IPS-18c (cell line): ENCODE measurements around the gene IRAK1BP1.
"Not testable (repeated sequence)": the region's sequence is repeated elsewhere in the genome, so short reads cannot be mapped to it uniquely, and the experiment has no call there.

ENCODE experiments used
- H3K4me3 ChIP-seq: 2 replicates; pipeline ENCODE4 v1.7.0; 2013; ENCODE audit warnings: low read depth, mild to moderate bottlenecking, low read length, moderate library complexity; ENCODE audit not compliant: insufficient read depth
- H3K9me3 ChIP-seq: one replicate; pipeline ENCODE4 v1.6.1; 2013; ENCODE audit warnings: mild to moderate bottlenecking, low read length, moderate library complexity; ENCODE audit not compliant: control insufficient read depth, insufficient read depth

IRAK1BP1 gene, protein sequence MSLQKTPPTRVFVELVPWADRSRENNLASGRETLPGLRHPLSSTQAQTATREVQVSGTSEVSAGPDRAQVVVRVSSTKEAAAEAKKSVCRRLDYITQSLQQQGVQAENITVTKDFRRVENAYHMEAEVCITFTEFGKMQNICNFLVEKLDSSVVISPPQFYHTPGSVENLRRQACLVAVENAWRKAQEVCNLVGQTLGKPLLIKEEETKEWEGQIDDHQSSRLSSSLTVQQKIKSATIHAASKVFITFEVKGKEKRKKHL

DNA sequence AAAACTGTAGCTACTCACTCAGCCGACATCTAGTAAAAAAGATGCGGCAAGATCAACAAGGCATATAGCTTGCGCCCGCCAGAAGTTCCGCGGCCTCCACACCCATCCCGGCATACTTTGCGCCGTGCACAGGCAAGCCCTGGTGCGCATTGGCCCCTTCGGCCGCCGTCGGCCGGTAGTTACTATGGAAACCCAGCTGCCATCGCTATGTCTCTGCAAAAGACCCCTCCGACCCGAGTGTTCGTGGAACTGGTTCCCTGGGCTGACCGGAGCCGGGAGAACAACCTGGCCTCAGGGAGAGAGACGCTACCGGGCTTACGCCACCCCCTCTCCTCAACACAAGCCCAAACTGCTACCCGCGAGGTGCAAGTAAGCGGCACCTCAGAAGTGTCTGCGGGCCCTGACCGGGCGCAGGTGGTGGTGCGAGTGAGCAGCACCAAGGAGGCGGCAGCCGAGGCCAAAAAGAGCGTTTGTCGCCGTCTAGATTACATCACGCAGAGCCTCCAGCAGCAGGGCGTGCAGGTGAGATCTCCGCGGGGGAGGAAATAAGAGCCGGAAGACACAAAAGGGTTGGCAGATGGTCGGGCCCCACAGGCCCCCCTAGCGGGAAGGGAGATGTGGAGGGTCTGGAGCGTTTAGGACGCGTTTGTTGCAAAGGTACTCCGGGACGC, at the start of gene IRAK1BP1:
Gene IRAK1BP1 (plus strand): TSS at position 182 of the 671 bp plus-strand sequence. CDS start 26 bp downstream, at position 208.
- H3K9me3 ChIP-seq = no peaks in the 10 kb centered on the region
- peak within 1 kb of the TSS; percentile 83 for H3K4me3 ChIP-seq

DNA sequence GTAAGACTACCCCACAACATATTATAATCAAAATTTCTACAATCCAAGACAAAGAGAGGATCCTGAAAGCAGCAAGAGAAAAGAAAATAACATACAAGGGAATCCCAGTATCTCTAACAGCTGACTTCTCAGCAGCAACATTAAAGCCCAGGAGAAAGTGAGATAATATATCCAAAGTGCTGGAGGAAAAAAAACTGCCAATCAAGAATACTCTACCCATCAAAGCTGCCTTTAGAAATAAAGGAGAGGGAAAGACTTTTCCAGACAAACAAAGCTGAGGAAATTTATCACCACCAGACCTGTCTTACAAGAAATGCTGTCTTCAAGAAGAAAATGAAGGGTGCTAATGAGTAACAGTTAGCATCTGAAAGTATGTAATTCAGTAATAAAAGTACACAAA, 43.3 kb upstream of the IRAK1BP1 start:
- H3K4me3 ChIP-seq = no peak overlapping the region

DNA sequence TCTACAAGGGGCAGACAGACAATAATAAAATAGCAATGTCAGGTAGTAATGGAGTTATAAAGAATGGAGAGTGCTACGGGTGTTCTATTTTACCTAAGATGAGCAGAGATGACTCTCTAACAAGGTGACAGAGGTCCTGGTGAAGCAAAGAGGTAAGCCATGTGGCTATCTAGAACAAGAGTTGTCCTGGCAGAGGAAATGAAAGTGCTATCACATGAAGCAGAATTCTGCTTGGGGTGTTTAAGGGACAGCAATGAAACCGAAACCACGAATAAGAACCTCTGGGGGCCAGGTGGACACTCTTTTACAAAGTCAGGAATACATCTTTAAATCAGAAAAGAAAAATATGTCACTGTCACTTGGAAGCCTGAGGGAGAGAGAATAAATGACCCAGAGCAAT, 37.9 kb upstream of the IRAK1BP1 start:
- H3K9me3 ChIP-seq = no peaks in the 10 kb centered on the region

More for the DNA sequence above, 43.3 kb upstream of the IRAK1BP1 start:
- no peaks in the 10 kb centered on the region for H3K9me3 ChIP-seq

DNA sequence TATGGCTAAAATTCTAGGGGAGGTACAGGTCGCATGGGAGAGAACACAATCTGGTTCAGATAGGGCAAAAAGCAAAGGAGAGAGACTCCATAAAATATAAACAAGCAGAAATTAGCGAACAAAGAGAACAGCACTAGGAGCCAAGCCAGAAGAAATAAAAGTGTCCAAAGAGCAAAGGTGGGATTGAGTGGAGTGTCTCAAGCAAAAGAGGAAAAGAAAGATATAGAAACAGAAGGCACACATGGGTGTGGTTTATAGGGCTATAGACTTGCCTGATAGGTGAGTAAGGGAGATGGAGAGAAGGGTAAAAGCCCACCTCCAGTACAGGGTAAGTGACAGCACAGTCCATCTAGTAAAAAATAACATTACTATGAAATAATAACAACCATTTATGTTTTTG, 36.5 kb upstream of the IRAK1BP1 start:
- no peak overlapping the region for H3K4me3 ChIP-seq
- no peaks in the 10 kb centered on the region for H3K9me3 ChIP-seq

More for the DNA sequence above, 37.9 kb upstream of the IRAK1BP1 start:
- no peak overlapping the region for H3K4me3 ChIP-seq

DNA sequence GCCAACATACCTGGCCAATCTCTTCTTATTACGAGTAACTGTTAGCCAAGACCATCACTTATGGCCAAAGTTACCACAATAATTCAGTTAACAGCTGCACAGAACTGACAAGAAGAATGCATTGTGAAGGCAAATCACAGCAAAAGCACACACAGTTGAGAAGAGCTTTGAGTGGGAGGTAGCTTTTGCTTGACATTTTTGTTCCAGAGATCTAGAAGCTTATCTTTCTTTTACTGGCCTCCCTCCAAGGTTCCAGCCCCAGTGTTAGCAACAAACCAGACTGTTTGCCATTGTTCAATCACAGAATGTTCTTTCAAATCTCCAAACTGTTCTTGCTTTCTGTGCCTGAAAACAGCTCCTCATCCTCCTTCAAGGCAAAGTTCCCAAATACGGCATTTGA, 35.9 kb upstream of the IRAK1BP1 start:
- Histone ChIP-seq H3K4me3 (no peak overlapping the region), H3K9me3 (no peaks in the 10 kb centered on the region)

DNA sequence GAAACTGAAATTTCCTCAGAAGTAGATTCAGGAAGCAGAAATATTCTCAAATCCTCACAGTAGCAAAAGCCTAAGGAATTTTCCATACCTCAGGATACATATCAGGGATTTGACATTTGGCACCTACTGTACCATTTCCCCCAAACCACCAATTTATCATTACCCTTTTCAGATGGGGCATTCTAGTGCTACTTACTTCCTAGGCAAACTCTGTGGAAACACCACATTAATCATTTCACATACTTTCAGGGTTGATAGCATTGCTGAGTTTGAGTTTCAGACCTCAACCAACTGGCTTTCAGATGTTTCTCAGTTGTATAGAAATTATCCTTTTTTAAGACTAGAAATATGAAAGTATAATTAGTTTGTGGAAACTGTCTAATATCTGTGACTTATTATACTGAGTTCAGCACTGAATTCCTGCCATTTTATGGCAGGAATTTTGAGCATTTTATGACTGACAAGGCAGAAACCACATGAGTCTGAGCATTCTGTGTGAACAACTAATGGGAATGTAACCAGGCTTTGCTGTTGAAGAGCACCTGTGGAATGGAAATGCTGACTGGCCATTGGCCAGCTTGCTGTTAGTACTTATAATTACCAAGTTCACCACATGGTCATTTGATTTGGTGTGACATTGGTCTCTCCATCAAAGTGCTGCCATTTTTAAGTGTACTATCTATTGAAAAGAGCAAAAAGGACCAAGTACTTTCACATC, 35.1 kb upstream of the IRAK1BP1 start:
- Histone ChIP-seq H3K4me3 (no peak overlapping the region), H3K9me3 (no peaks in the 10 kb centered on the region)

DNA sequence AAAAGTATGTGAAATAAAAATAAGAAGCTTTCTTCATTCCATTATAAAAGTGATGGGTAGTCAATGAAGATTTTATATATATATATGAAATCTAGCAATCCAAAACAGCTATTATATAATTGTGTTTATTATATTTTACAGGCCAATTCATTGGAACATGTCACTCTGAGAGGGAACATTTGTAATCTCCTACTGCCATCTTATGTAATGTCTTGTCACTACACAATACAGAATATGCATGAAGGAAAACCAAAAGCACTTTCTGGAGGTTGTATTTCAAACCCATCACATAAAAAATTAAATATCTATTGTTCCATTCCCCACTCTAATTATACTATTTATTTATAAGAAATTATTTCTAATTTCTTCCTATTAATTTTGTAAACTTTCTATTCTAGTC, 31.5 kb upstream of the IRAK1BP1 start:
- Histone ChIP-seq H3K4me3 (no peak overlapping the region), H3K9me3 (no peaks in the 10 kb centered on the region)

DNA sequence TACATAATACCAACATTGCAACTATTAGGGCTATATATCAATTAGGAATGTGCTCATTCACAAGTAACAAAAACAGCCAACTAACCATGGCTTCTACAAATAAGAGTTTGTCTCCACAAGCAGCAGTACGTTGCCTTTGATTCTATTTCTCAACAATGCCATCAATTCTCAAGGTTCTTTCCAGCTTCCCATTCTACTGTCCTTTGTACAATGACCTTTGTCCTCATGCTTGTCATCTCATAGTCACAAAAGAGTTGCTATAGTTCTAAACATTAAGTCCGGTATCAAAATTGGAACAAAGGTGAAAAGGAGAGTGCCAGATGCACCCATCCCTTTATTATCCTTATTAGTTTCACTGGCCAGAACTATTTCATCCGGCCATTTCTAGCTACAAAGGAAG, 30.8 kb upstream of the IRAK1BP1 start:
- Histone ChIP-seq H3K9me3 (no peaks in the 10 kb centered on the region), H3K4me3 (no peak overlapping the region)

DNA sequence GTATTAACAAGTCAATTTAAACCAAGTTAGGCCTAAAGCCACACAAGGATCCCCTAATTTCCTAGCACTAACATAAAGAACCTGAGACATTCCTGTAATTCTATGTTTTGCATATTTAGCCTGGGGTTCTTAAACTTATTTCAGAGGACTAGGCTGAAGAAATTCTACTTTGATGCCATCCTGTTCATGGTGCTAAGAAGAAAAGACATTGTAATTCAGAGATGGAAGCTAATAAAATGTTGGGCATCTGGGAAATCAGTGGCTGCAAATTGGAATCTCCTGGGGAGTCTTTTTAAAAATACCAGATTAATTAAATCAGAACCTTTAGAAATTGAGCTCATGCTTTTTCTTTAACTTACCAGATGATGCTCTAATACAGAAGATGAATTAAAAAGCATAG, 26.2 kb upstream of the IRAK1BP1 start:
- Histone ChIP-seq H3K9me3 (no peaks in the 10 kb centered on the region), H3K4me3 (no peak overlapping the region)

DNA sequence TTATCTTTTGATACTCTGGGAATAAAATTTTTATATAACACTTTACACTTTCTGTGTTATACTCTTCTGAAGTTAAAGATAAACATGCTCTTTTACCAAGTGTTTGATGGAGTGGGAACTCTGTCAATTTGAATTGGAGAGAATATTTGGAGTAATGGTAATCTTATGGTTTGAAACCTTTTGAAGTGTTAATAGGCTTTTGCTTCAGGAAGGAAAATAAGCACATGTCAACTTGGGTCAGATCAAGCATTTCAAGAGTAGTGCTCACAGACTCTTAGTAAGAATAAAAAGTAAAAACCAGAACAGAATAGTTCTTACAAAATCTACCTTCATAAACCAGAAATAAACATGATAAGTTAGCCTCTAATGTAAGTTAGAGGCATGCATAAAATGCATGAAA, 24.4 kb upstream of the IRAK1BP1 start:
- Histone ChIP-seq H3K9me3 (no peaks in the 10 kb centered on the region), H3K4me3 (no peak overlapping the region)

DNA sequence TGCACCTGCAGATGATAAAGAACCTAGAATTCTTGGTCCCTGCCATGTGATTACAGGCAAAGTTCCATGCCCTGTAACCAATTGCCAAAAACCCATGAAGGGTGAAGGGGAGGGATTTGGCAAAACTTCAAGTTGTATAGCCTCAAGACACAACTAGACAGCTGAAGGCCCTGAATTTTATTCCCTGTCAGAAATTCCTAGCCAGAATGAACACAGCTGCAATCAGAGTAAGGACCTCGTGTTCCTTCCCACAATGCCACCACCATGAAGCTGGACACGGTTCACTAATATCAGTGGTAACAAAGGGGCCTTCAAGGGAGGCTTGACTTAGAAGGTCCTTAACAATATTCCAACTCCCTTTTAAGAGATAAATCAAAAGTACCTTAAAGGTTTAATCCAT, 22.5 kb upstream of the IRAK1BP1 start:
- Histone ChIP-seq H3K4me3 (no peak overlapping the region), H3K9me3 (no peaks in the 10 kb centered on the region)

DNA sequence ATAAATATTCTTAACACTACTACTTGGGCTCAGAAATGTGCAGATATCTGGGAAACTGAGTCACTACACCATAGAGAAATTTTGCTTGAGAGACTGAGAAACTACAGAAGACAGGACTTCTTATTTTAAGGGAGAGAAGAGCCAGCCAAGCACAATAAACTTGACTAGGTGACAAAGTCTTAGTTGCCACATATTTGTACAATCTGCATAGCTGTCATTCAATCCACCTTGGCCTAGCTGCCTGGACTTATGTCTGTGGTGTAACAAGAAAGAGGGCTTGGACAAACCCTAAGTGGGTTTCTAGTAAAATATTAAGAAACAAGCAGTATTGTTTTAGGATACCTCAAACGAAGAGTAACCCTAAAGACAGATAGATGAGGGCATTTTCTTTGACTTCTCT, 21.8 kb upstream of the IRAK1BP1 start:
- no peaks in the 10 kb centered on the region for H3K9me3 ChIP-seq
- H3K4me3 ChIP-seq = no peak overlapping the region

DNA sequence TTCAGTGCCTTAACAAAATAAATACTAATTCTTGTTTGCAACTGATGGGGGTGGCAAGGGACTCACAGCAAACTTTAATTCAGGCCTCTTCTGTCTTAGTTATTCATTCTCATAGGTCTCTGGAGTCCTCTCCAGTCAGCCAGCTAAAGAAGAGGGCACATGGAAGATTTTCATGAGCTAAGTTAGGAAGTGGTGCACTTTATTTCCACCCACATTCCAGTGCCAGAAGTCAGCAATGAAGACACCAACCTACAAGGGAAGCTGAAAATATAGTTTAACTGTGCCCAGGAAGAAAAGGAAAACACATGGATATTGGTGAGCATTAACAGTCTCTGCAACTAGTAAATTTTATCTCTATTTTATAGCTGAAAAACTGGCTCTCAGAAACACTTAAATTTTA, 16.7 kb upstream of the IRAK1BP1 start:
- no peak overlapping the region for H3K4me3 ChIP-seq
- no peaks in the 10 kb centered on the region for H3K9me3 ChIP-seq

DNA sequence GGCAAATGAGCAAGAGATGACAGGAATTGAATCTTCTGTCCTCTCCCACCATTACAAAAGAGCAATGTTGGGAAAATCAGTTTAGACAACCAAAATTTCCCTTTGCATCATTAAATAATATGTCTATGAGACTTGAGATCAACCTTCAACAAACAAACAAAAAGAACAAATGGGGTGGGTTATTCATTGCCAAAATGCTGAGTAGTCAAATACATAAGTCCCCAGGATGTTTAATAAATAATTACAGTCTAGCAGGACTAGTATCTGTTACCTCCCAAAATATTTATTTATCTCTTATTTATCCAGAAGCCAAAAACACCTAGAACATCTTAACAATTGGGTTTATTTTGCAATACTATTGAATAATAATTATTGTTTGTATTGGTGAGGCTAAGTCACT, 16.2 kb upstream of the IRAK1BP1 start:
- no peak overlapping the region for H3K4me3 ChIP-seq
- no peaks in the 10 kb centered on the region for H3K9me3 ChIP-seq

DNA sequence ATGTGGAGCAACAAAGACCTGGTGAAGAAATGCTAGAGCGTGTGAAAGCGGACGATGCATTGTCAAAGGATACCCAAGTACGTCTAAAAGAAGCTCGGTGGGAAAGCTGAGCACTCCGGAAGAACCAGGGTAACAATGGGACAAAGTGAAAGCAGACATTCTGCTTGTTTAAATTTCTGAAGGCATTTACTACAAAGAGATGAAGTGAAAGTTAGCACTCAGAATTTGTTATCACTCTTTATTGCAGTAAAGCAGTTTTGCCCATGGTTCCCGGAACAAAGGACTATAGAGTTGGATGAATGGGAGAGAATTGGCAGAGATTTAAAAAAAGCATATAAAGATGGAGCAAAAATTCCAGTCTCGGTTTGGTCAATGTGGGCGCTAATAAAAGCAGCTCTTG, 12.8 kb upstream of the IRAK1BP1 start:
- Histone ChIP-seq H3K9me3 (peaks cover 1% of the 10 kb centered on the region), H3K4me3 (no peak overlapping the region)

DNA sequence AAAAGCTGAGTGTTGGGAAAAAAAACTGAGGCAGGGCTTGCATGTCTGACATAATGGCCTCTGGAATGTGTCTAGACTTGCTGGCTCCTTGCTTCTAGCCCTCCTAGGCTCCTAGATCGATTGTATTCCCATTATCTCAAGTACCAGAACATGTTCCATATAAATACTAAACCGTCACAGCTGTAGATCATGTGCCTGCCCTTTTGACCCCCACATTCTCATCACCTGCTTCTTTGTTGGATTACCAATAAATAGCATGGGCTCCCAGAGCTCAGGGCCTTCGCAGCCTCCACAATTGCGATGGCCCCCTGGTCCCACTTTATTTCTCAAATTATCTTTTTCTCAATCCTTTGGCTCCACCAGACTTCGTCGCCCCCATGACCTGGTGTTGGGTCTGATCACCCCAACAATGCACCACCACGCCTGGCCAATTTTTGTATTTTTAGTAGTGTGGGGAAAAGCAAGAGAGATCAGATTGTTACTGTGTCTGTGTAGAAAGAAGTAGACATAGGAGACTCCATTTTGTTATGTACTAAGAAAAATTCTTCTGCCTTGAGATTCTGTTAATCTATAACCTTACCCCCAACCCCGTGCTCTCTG, 8.9 kb upstream of the IRAK1BP1 start:
- H3K9me3 ChIP-seq, H3K4me3 ChIP-seq: not testable (repeated sequence)

DNA sequence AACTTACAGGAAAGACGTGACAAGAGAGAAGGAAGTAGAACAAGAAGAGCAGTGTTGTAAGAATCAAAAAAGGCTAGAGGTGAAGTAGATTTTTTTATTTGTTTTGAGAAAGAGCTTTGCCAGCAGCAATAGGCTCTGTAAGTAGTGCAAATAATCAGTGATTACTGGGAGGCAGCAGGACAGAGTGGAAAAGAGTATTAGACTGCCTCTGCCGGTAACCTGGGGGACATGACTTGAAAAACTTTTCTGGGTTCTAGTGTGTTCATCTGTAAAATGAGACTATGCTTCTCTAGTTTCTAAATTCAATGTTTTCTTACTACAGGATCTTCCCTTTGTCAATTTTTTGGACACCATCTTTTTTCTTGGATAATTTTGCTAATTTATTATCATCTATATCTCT, 5.8 kb upstream of the IRAK1BP1 start:
- H3K9me3 ChIP-seq = peaks cover 3% of the 10 kb centered on the region

DNA sequence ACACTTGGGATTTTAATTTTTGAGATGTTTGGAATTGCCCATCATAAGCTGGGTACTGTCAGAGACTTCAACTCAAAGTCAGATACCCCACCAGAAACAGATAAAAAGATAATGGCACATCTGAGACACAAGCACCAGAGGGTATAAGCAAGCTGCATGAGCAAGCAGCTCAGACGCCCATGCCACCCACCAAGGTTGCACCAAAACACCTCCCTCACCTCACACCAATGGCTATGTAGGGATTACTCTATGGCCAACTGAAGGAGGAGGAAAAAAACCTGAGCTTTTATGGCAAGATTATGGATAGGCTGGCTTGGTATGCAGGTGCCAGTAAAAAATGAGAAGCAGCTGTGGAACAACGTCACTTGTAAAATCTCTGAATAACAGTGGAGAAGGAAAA, 3.8 kb upstream of the IRAK1BP1 start:
- H3K4me3 ChIP-seq = no peak overlapping the region
- H3K9me3 ChIP-seq = peaks cover 3% of the 10 kb centered on the region

More for the DNA sequence above, 5.8 kb upstream of the IRAK1BP1 start:
- H3K4me3 ChIP-seq = no peak overlapping the region
